ENCODE data around the gene TANGO2.

DNA sequence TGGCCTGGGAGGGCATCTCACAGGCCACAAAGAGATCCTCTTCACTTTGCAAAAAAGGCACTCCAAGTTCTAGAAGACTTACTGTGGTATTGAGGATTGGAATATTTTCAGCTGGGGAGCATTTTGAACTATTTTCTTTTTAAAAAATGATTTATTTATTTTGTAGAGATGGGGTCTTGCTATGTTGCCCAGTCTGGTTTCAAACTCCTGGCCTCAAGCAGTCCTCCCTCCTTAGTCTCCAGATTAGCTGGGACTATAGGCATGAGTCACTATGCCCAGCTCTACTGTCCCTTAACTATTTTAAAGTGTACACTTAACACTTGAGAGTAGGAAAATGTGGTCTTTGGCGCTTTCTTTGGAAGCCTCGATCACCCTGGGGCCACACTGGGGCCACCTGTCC, 34.2 kb downstream of the TANGO2 start:
- TF ChIP-seq MYC (IDR thresholded peaks at IDR 0.05; ENCODE audit: low read depth, low read length) (no peak), POLR2A (IDR thresholded peaks at IDR 0.05; ENCODE audit: extremely low read depth, insufficient read length) (no peak)
- TF ChIP-seq, protein P1, sequence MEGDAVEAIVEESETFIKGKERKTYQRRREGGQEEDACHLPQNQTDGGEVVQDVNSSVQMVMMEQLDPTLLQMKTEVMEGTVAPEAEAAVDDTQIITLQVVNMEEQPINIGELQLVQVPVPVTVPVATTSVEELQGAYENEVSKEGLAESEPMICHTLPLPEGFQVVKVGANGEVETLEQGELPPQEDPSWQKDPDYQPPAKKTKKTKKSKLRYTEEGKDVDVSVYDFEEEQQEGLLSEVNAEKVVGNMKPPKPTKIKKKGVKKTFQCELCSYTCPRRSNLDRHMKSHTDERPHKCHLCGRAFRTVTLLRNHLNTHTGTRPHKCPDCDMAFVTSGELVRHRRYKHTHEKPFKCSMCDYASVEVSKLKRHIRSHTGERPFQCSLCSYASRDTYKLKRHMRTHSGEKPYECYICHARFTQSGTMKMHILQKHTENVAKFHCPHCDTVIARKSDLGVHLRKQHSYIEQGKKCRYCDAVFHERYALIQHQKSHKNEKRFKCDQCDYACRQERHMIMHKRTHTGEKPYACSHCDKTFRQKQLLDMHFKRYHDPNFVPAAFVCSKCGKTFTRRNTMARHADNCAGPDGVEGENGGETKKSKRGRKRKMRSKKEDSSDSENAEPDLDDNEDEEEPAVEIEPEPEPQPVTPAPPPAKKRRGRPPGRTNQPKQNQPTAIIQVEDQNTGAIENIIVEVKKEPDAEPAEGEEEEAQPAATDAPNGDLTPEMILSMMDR (IDR thresholded peaks at IDR 0.05; ENCODE audit: low read depth, low read length): no peak

Data from NB4 (cell line).